DND-41 (cell line): Measurements from ENCODE around the gene EXOC1L.

Experiments used
- ATAC-seq: fragments of 200-7000 bp; cut with Tn5 transposase; 3 replicates; pipeline ENCODE4 v1.9.1; 2021; ENCODE audit warnings: low read depth; ENCODE audit not compliant: insufficient read depth
- DNase-seq: peaks from one replicate; pipeline ENCODE4 v3.0.0-alpha.2; 2020
- H2AFZ ChIP-seq: 2 replicates; pipeline ENCODE4 v1.6.0; 2012; ENCODE audit warnings: low read depth, low read length
- H3K27ac ChIP-seq: 2 replicates; pipeline ENCODE4 v1.5.1; 2012; ENCODE audit warnings: low read length, inconsistent platforms
- H3K27me3 ChIP-seq: fragments of 200-600 bp; sonication (generic); 2 replicates; pipeline ENCODE4 v1.6.0; 2012; ENCODE audit warnings: low read length, mild to moderate bottlenecking, inconsistent platforms; ENCODE audit not compliant: insufficient read depth, poor library complexity
- H3K36me3 ChIP-seq: 2 replicates; pipeline ENCODE4 v1.5.1; 2012; ENCODE audit warnings: low read length, inconsistent platforms; ENCODE audit not compliant: insufficient read depth
- H3K4me1 ChIP-seq: 2 replicates; pipeline ENCODE4 v1.5.1; 2012; ENCODE audit warnings: mild to moderate bottlenecking, low read length; ENCODE audit not compliant: insufficient read depth
- H3K4me2 ChIP-seq: 2 replicates; pipeline ENCODE4 v1.6.0; 2012; ENCODE audit warnings: mild to moderate bottlenecking, moderate library complexity, low read length, inconsistent platforms; ENCODE audit not compliant: insufficient read depth
- H3K4me3 ChIP-seq, 2 experiments: fragments of 200-600 bp in 1 of 2; shearing (Covaris generic) in 1 of 2; 2 replicates each; pipeline ENCODE4 v1.5.1; 2012 to 2016; ENCODE audit warnings: inconsistent platforms in 2 of 2, low read length in 2 of 2, mild to moderate bottlenecking in 2 of 2, low read depth in 1 of 2, moderate library complexity in 1 of 2
- H3K79me2 ChIP-seq: 2 replicates; pipeline ENCODE4 v1.6.0; 2012; ENCODE audit warnings: low read length, inconsistent platforms; ENCODE audit not compliant: insufficient read depth
- H3K9ac ChIP-seq: 2 replicates; pipeline ENCODE4 v1.6.0; 2012; ENCODE audit warnings: low read depth, mild to moderate bottlenecking, inconsistent platforms, low read length, moderate library complexity
- H3K9me3 ChIP-seq: 2 replicates; pipeline ENCODE4 v1.5.1; 2012; ENCODE audit warnings: low read length, moderate library complexity, mild to moderate bottlenecking, inconsistent platforms; ENCODE audit not compliant: insufficient read depth, severe bottlenecking
- H4K20me1 ChIP-seq: 2 replicates; pipeline ENCODE4 v1.6.0; 2012; ENCODE audit warnings: low read length; ENCODE audit not compliant: insufficient read depth
- CTCF ChIP-seq: IDR thresholded peaks from 2 replicates; pipeline ENCODE4 v1.5.1; 2012; ENCODE audit warnings: borderline replicate concordance, low read length, moderate library complexity, mild to moderate bottlenecking; ENCODE audit not compliant: poor library complexity, severe bottlenecking; ENCODE audit errors: extremely low read depth
- EZH2 ChIP-seq: IDR thresholded peaks from 3 replicates; pipeline ENCODE4 v1.6.1; 2012; ENCODE audit warnings: borderline replicate concordance, low read depth, mild to moderate bottlenecking, moderate library complexity, low read length, inconsistent platforms; ENCODE audit not compliant: severe bottlenecking

Gene EXOC1L

GRCh38 chr4:55864577-55865223 lies 45.1 kb downstream of the EXOC1L start:
- no peak overlapping the region for H3K27ac ChIP-seq
- H3K4me3 ChIP-seq = no peak overlapping the region
- H3K79me2 ChIP-seq = no peaks in the 10 kb centered on the region
- no peaks in the 10 kb centered on the region for H3K9me3 ChIP-seq
- peaks cover 54% of the 10 kb centered on the region for H3K36me3 ChIP-seq
- ATAC-seq = no peak
- H3K9ac ChIP-seq = no peak overlapping the region
- no peaks in the 10 kb centered on the region for H4K20me1 ChIP-seq
- H3K27me3 ChIP-seq = no peaks in the 10 kb centered on the region
- no peak overlapping the region for H2AFZ ChIP-seq
- H3K4me1 ChIP-seq = no peaks in the 10 kb centered on the region
- no peak for TF ChIP-seq EZH2
- TF ChIP-seq CTCF = no peak
- DNase-seq = no peak
- H3K4me2 ChIP-seq = no peak overlapping the region

- H3K36me3 ChIP-seq = peaks cover 54% of the 10 kb centered on the region
- H3K4me2 ChIP-seq = no peak overlapping the region
- H3K27ac ChIP-seq = no peak overlapping the region
- no peak overlapping the region for H3K9ac ChIP-seq
- no peak overlapping the region for H2AFZ ChIP-seq
- H3K4me3 ChIP-seq = no peak overlapping the region
- no peak for DNase-seq
- no peak for ATAC-seq
- no peaks in the 10 kb centered on the region for H4K20me1 ChIP-seq
- H3K4me1 ChIP-seq = no peaks in the 10 kb centered on the region
- H3K9me3 ChIP-seq = no peaks in the 10 kb centered on the region
- no peaks in the 10 kb centered on the region for H3K79me2 ChIP-seq
- no peaks in the 10 kb centered on the region for H3K27me3 ChIP-seq
- TF ChIP-seq CTCF (no peak), EZH2 (no peak)
Observed at GRCh38 chr4:55865228-55865806, 45.7 kb downstream of the EXOC1L start.

- Histone ChIP-seq H3K9me3 (no peaks in the 10 kb centered on the region), H3K4me1 (no peaks in the 10 kb centered on the region), H3K36me3 (peaks cover 55% of the 10 kb centered on the region), H3K4me2 (no peak overlapping the region), H2AFZ (no peak overlapping the region), H3K27ac (no peak overlapping the region), H3K79me2 (no peaks in the 10 kb centered on the region), H3K9ac (no peak overlapping the region), H3K4me3 (no peak overlapping the region), H3K27me3 (no peaks in the 10 kb centered on the region), H4K20me1 (no peaks in the 10 kb centered on the region)
- no peak for TF ChIP-seq EZH2
- TF ChIP-seq CTCF = no peak
- DNase-seq (no peak), ATAC-seq (no peak)
Observed at GRCh38 chr4:55866290-55866907, 46.8 kb downstream of the EXOC1L start.
